A673 (cell line): Measurements from ENCODE around the gene MRPL27.

ENCODE experiments used
- EZH2 ChIP-seq: fragments of 200-600 bp; sonication (generic); IDR thresholded peaks from 2 replicates; pipeline ENCODE4 v1.6.1; 2017; ENCODE audit warnings: borderline replicate concordance, low read depth, mild to moderate bottlenecking, mixed read lengths, antibody characterized with exemption, low read length; ENCODE audit not compliant: poor library complexity, severe bottlenecking
- TF ChIP-seq, protein P1 (sequence below): fragments of 300-800, 200-600 bp; sonication (generic); conservative IDR thresholded peaks from 2 replicates; pipeline ENCODE4 v1.5.1; 2017; ENCODE audit warnings: low read depth, mild to moderate bottlenecking, antibody characterized with exemption, low read length, moderate library complexity, mixed read lengths

DNA sequence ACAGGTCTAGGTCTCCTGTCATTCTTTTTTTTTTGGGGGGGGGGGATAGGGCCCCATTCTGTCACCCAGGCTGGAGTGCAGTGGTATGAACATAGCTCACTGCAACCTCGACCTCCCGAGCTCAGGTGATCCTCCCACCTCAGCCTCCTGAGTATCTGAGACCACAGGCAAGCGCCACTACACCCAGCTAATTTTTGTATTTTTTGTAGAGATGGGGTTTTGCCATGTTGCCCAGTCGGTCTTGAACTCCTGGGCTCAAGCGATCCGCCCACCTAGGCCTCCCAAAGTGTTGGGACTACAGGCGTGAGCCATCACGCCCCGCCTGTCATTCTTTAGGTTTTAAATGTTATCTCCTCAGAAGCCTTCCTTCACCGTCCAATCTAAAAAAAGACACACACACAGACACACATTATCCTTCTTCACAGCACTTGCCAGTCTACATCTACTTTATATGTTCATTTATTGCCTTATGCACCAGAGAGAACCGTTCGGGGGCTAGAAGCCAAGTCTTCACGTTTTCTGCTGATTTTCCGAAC is 694 bp downstream of the MRPL27 start:
- TF ChIP-seq, protein P1, sequence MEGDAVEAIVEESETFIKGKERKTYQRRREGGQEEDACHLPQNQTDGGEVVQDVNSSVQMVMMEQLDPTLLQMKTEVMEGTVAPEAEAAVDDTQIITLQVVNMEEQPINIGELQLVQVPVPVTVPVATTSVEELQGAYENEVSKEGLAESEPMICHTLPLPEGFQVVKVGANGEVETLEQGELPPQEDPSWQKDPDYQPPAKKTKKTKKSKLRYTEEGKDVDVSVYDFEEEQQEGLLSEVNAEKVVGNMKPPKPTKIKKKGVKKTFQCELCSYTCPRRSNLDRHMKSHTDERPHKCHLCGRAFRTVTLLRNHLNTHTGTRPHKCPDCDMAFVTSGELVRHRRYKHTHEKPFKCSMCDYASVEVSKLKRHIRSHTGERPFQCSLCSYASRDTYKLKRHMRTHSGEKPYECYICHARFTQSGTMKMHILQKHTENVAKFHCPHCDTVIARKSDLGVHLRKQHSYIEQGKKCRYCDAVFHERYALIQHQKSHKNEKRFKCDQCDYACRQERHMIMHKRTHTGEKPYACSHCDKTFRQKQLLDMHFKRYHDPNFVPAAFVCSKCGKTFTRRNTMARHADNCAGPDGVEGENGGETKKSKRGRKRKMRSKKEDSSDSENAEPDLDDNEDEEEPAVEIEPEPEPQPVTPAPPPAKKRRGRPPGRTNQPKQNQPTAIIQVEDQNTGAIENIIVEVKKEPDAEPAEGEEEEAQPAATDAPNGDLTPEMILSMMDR = no peak
- TF ChIP-seq EZH2 = no peak
